ENCODE results near the gene DIPK1C. TPM values are rescaled to one million over a fixed set of nuclear protein-coding genes. Genes with fewer than 3 reads are reported as not detected.

The DIPK1C gene
- total and polyA plus RNA-seq, 4 experiments from 2014 or later: not detected

GRCh38 chr18:74478316-74478715 lies 21.2 kb upstream of the DIPK1C start:
- Mint-ChIP-seq H3K36me3 (no peaks in the 10 kb centered on the region), H3K4me3 (no peak overlapping the region), H3K27ac (no peak overlapping the region), H3K4me1 (no peaks in the 10 kb centered on the region), H3K27me3 (peaks cover 0 to 19% of the 10 kb centered on the region in 2 donors), H3K9me3 (no peaks in the 10 kb centered on the region)
- POLR2A ChIA-PET (ENCODE audit: partially characterized antibody): no interaction called here
- CTCF ChIA-PET (ENCODE audit: partially characterized antibody): no interaction called here
- Histone ChIP-seq H3K9me3 (ENCODE audit: control insufficient read depth in 1 of 2, low read length in 2 of 2) (no peaks in the 10 kb centered on the region), H3K4me1 (ENCODE audit: insufficient read depth, low read length) (no peaks in the 10 kb centered on the region), H3K27ac (ENCODE audit: low read depth, low read length) (no peak overlapping the region), H3K36me3 (ENCODE audit: insufficient read depth, low read length) (no peaks in the 10 kb centered on the region), H3K4me3 (ENCODE audit: low read length in 2 of 2) (no peak overlapping the region), H3K27me3 (ENCODE audit: insufficient read depth, low read length) (no peaks in the 10 kb centered on the region)
- intact Hi-C loops (cut with micrococcal nuclease): no loop called here
- DNase-seq: no peak

DNA sequence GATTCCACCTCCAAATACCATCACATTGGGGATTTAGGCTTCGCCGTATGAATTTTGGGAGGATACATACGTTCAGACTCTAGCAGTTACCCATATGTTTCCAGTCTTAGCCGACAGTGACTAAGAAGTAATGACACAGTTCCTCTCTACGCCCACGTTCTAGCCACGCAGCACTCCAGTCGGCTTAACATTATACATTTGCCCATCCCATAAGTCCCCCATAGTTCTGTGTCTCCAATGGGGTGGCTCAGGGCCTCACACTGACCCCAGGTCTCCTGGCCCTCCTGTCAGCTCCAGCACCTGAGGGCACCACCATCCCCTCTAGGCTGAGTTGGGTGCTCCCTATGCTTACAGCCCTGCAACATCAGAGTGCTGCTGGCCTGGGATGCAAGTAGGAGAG lies 20.7 kb upstream of the DIPK1C start:
- H3K36me3 Mint-ChIP-seq: no peaks in the 10 kb centered on the region
- CTCF ChIA-PET (ENCODE audit: partially characterized antibody): no interaction called here
- POLR2A ChIA-PET (ENCODE audit: partially characterized antibody): no interaction called here
- H3K27me3 Mint-ChIP-seq: peaks cover 0 to 18% of the 10 kb centered on the region in 2 donors
- H3K4me3 Mint-ChIP-seq: no peak overlapping the region
- intact Hi-C loops (cut with micrococcal nuclease): no loop called here
- Histone ChIP-seq H3K4me3 (ENCODE audit: low read length in 2 of 2) (no peak overlapping the region), H3K4me1 (ENCODE audit: insufficient read depth, low read length) (no peaks in the 10 kb centered on the region), H3K9me3 (ENCODE audit: control insufficient read depth in 1 of 2, low read length in 2 of 2) (no peaks in the 10 kb centered on the region), H3K36me3 (ENCODE audit: insufficient read depth, low read length) (no peaks in the 10 kb centered on the region), H3K27ac (ENCODE audit: low read depth, low read length) (no peak overlapping the region), H3K27me3 (ENCODE audit: insufficient read depth, low read length) (no peaks in the 10 kb centered on the region)
- no peak for DNase-seq
- H3K9me3 Mint-ChIP-seq: no peaks in the 10 kb centered on the region
- H3K4me1 Mint-ChIP-seq: no peaks in the 10 kb centered on the region
- no peak overlapping the region for H3K27ac Mint-ChIP-seq

- no peaks in the 10 kb centered on the region for H3K4me1 Mint-ChIP-seq
- no peak overlapping the region for H3K4me3 Mint-ChIP-seq
- Histone ChIP-seq H3K4me3 (ENCODE audit: low read length in 2 of 2) (no peak overlapping the region), H3K27ac (ENCODE audit: low read depth, low read length) (no peak overlapping the region), H3K9me3 (ENCODE audit: control insufficient read depth in 1 of 2, low read length in 2 of 2) (no peaks in the 10 kb centered on the region), H3K36me3 (ENCODE audit: insufficient read depth, low read length) (no peaks in the 10 kb centered on the region), H3K4me1 (ENCODE audit: insufficient read depth, low read length) (no peaks in the 10 kb centered on the region), H3K27me3 (ENCODE audit: insufficient read depth, low read length) (no peaks in the 10 kb centered on the region)
- H3K27me3 Mint-ChIP-seq: peaks cover 0 to 16% of the 10 kb centered on the region in 2 donors
- no peaks in the 10 kb centered on the region for H3K36me3 Mint-ChIP-seq
- ChIA-PET CTCF (ENCODE audit: partially characterized antibody) (interaction anchor here (1.2 to 1.5 kb wide), 2 partner anchors 10 to 17 kb away, joined by 3 to 6 read pairs; no protein-coding TSS in a partner anchor), POLR2A (ENCODE audit: partially characterized antibody) (interaction anchor here (0.5 kb wide), 1 partner anchor 98 kb away, joined by 4 read pairs; no protein-coding TSS in a partner anchor)
- DNase-seq: no peak
- intact Hi-C loops (cut with micrococcal nuclease): no loop called here
- no peak overlapping the region for H3K27ac Mint-ChIP-seq
- no peaks in the 10 kb centered on the region for H3K9me3 Mint-ChIP-seq
Measured at GRCh38 chr18:74476140-74476539, 19.0 kb upstream of the DIPK1C start.

- intact Hi-C loops (cut with micrococcal nuclease): no loop called here
- Mint-ChIP-seq H3K4me3 (no peak overlapping the region), H3K9me3 (peaks cover 0 to 8% (median 6%) of the 10 kb centered on the region in 8 donors), H3K4me1 (no peaks in the 10 kb centered on the region), H3K36me3 (no peaks in the 10 kb centered on the region), H3K27me3 (peaks cover 0 to 18% of the 10 kb centered on the region in 2 donors), H3K27ac (no peak overlapping the region)
- H3K27me3 ChIP-seq (ENCODE audit: insufficient read depth, low read length): no peaks in the 10 kb centered on the region
- no peak overlapping the region for H3K4me3 ChIP-seq (ENCODE audit: low read length in 2 of 2)
- H3K27ac ChIP-seq (ENCODE audit: low read depth, low read length): no peak overlapping the region
- H3K36me3 ChIP-seq (ENCODE audit: insufficient read depth, low read length): no peaks in the 10 kb centered on the region
- H3K9me3 ChIP-seq (ENCODE audit: control insufficient read depth in 1 of 2, low read length in 2 of 2): no peaks in the 10 kb centered on the region
- CTCF ChIA-PET (ENCODE audit: partially characterized antibody): no interaction called here
- H3K4me1 ChIP-seq (ENCODE audit: insufficient read depth, low read length): no peaks in the 10 kb centered on the region
- POLR2A ChIA-PET (ENCODE audit: partially characterized antibody): no interaction called here
- DNase-seq: no peak
Measured at GRCh38 chr18:74473976-74474640, 17.0 kb upstream of the DIPK1C start.

DNA sequence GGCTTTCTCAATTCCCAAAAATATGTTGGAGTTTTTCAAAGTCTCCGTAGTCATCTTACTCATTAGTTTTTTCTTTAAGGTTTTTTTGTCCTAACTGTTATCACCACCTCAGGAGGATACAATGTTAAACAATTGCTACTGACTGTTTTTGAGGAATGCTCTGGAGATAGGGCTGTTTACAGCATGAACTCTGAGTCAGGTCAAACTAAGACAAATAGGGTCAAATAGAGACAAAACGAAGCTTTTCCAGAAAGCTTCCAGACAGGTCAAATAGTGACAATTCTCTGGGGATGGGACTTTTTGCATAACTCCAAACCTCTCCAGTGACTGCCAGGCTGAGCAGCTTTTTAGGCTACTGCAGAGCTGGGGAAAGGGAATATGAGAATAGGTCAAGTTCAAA lies 15.2 kb upstream of the DIPK1C start:
- H3K4me1 Mint-ChIP-seq: no peaks in the 10 kb centered on the region
- no peak for DNase-seq
- H3K4me3 Mint-ChIP-seq: no peak overlapping the region
- ChIA-PET CTCF (ENCODE audit: partially characterized antibody) (interaction anchor here (1.1 kb wide), 1 partner anchor 80 kb away, joined by 3 read pairs; no protein-coding TSS in a partner anchor), POLR2A (ENCODE audit: partially characterized antibody) (no interaction called here)
- H3K9me3 ChIP-seq (ENCODE audit: control insufficient read depth in 1 of 2, low read length in 2 of 2): no peaks in the 10 kb centered on the region
- intact Hi-C loops (cut with micrococcal nuclease): no loop called here
- no peaks in the 10 kb centered on the region for H3K27me3 ChIP-seq (ENCODE audit: insufficient read depth, low read length)
- no peaks in the 10 kb centered on the region for H3K36me3 ChIP-seq (ENCODE audit: insufficient read depth, low read length)
- no peak overlapping the region for H3K4me3 ChIP-seq (ENCODE audit: low read length in 2 of 2)
- H3K4me1 ChIP-seq (ENCODE audit: insufficient read depth, low read length): no peaks in the 10 kb centered on the region
- H3K36me3 Mint-ChIP-seq: no peaks in the 10 kb centered on the region
- H3K27ac Mint-ChIP-seq: no peak overlapping the region
- H3K27ac ChIP-seq (ENCODE audit: low read depth, low read length): no peak overlapping the region
- peaks cover 0 to 8% (median 6%) of the 10 kb centered on the region in 8 donors for H3K9me3 Mint-ChIP-seq
- H3K27me3 Mint-ChIP-seq: peaks cover 0 to 12% of the 10 kb centered on the region in 2 donors

DNA sequence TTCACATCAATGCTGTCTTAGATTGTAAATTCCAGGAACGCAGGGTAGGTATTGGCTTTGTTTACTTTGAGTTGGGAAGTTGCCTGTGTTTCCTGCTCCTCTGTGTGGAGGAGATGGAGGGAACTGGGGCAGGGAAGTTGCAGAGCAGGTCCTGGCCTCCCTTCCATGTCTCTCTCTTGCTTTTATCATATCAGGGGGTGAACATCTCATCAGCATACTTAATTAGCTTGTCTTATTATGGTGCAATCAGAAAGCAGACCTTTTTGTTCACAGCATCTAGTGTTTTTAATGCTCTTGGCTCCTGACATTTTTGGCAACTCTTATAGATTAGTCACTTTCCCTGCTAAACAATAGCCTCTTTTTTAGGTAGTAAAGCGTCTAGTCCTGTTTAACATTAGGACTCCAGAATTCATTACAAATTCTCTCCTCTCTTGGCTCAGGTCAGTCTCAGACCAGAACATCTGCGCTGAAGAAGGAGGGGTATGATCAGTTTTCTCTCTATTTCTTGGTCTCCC lies 11.5 kb upstream of the DIPK1C start:
- Histone ChIP-seq H3K36me3 (ENCODE audit: insufficient read depth, low read length) (no peaks in the 10 kb centered on the region), H3K4me3 (ENCODE audit: low read length in 2 of 2) (no peak overlapping the region), H3K27me3 (ENCODE audit: insufficient read depth, low read length) (no peaks in the 10 kb centered on the region), H3K9me3 (ENCODE audit: control insufficient read depth in 1 of 2, low read length in 2 of 2) (no peaks in the 10 kb centered on the region), H3K27ac (ENCODE audit: low read depth, low read length) (no peak overlapping the region), H3K4me1 (ENCODE audit: insufficient read depth, low read length) (no peaks in the 10 kb centered on the region)
- H3K4me3 Mint-ChIP-seq: no peak overlapping the region
- H3K27ac Mint-ChIP-seq: no peak overlapping the region
- CTCF ChIA-PET (ENCODE audit: partially characterized antibody): no interaction called here
- DNase-seq: no peak
- H3K36me3 Mint-ChIP-seq: no peaks in the 10 kb centered on the region
- intact Hi-C loops (cut with micrococcal nuclease): no loop called here
- peaks cover 3% of the 10 kb centered on the region in 2 donors for H3K27me3 Mint-ChIP-seq
- peaks cover 0 to 8% (median 6%) of the 10 kb centered on the region in 8 donors for H3K9me3 Mint-ChIP-seq
- no peaks in the 10 kb centered on the region for H3K4me1 Mint-ChIP-seq
- POLR2A ChIA-PET (ENCODE audit: partially characterized antibody): no interaction called here

- H3K4me3 ChIP-seq (ENCODE audit: low read length in 2 of 2): no peak overlapping the region
- H3K36me3 ChIP-seq (ENCODE audit: insufficient read depth, low read length): no peaks in the 10 kb centered on the region
- H3K4me1 ChIP-seq (ENCODE audit: insufficient read depth, low read length): no peaks in the 10 kb centered on the region
- POLR2A ChIA-PET (ENCODE audit: partially characterized antibody): no interaction called here
- no peak for DNase-seq
- no peak overlapping the region for H3K27ac ChIP-seq (ENCODE audit: low read depth, low read length)
- Mint-ChIP-seq H3K4me1 (no peaks in the 10 kb centered on the region), H3K36me3 (no peaks in the 10 kb centered on the region), H3K9me3 (peaks cover 0 to 8% (median 6%) of the 10 kb centered on the region in 8 donors), H3K27me3 (peaks cover 4 to 8% of the 10 kb centered on the region in 2 donors), H3K27ac (no peak overlapping the region), H3K4me3 (no peak overlapping the region)
- intact Hi-C loops (cut with micrococcal nuclease): no loop called here
- H3K27me3 ChIP-seq (ENCODE audit: insufficient read depth, low read length): no peaks in the 10 kb centered on the region
- CTCF ChIA-PET (ENCODE audit: partially characterized antibody): interaction anchor here (0.7 kb wide), 1 partner anchor 27 kb away, joined by 3 read pairs; no protein-coding TSS in a partner anchor
- H3K9me3 ChIP-seq (ENCODE audit: control insufficient read depth in 1 of 2, low read length in 2 of 2): no peaks in the 10 kb centered on the region
Measured at GRCh38 chr18:74465775-74466174, 8.7 kb upstream of the DIPK1C start.

All from CD4-positive, alpha-beta memory T cell (primary cell).